Heart right ventricle (tissue), 16 donors: Measurements from ENCODE around the gene KATNAL1. TPM values are rescaled to one million over a fixed set of nuclear protein-coding genes. Genes with fewer than 3 reads are reported as not detected.

Experiments used
- ATAC-seq, 8 donors: fragments of 200-7000 bp; cut with Tn5 transposase; one replicate each; pipeline ENCODE4 v1.9.1; 2020; ENCODE audit warnings: mild to moderate bottlenecking in 8 of 8, moderate library complexity in 8 of 8, moderate number of reproducible peaks in 1 of 8
- DNase-seq, 2 donors: peaks; one replicate each; pipeline ENCODE4 v3.0.0-alpha.2; 2020
- H3K27ac ChIP-seq, 10 donors: fragments of 200-600 bp; sonication (generic) in 2 of 10; one replicate each; pipeline versions ENCODE4 v1.5.0 to v1.8.0; 2020 to 2022; ENCODE audit warnings: mild to moderate bottlenecking in 3 of 10
- H3K27me3 ChIP-seq, 7 donors: fragments of 200-600 bp; one replicate each; pipeline ENCODE4 v1.8.0; 2021 to 2022; ENCODE audit warnings: mild to moderate bottlenecking in 2 of 7
- H3K36me3 ChIP-seq, 9 donors: fragments of 200-600 bp; sonication (generic) in 1 of 9; one replicate each; pipeline versions ENCODE4 v1.5.0 to v1.8.0; 2020 to 2022; ENCODE audit warnings: mild to moderate bottlenecking in 2 of 9
- H3K4me1 ChIP-seq, 9 donors: fragments of 200-600 bp; sonication (generic) in 1 of 9; one replicate each; pipeline versions ENCODE4 v1.5.0 to v1.8.0; 2020 to 2022; ENCODE audit warnings: mild to moderate bottlenecking in 4 of 9
- H3K4me3 ChIP-seq, 10 donors: fragments of 200-600 bp; sonication (generic) in 2 of 10; one replicate each; pipeline versions ENCODE4 v1.5.0 to v1.8.0; 2020 to 2022; ENCODE audit warnings: mild to moderate bottlenecking in 7 of 10, moderate library complexity in 2 of 10
- H3K9me3 ChIP-seq, 11 donors: fragments of 200-600 bp in 10 of 11; sonication (generic) in 2 of 11; one replicate each; pipeline versions ENCODE4 v1.5.0 to v1.8.0; 2013 to 2022; ENCODE audit warnings: mild to moderate bottlenecking in 2 of 11, control low read depth in 1 of 11, moderate library complexity in 1 of 11
- WGBS, 2 donors: extraction: QIAGEN DNeasy Blood & Tissue Kit; methylation state at CpG; one replicate each; pipeline ENCODE4 v1.1.7; 2013; ENCODE audit warnings: inconsistent platforms in 1 of 2; 5-methylcytosine and 5-hydroxymethylcytosine counted together
- intact Hi-C, 10 donors: fragments of 100-400 bp; cut with DNase I; formaldehyde crosslinking; loops; one replicate each; pipeline versions ENCODE4 v1.11.1 to v1.14.2; 2022
- polyA plus RNA-seq, 2 donors: library from polyadenylated mRNA; stranded (reverse); fragments of 200-250 nt; gene quantifications; one replicate each; pipeline ENCODE4 v1.2.3, GENCODE V29; 2013
- total RNA-seq, 10 donors: library from RNA; stranded (reverse); fragmentation: NEBNext Ultra II Directional in 3 of 10; extraction: Animal tissue kit (Norgen Biotek cat#: 25700) in 3 of 10; gene quantifications; one replicate each; pipeline versions ENCODE4 v1.2.1 to v1.2.4, GENCODE V29; 2021 to 2023
- TF ChIP-seq, protein P1 (sequence below), 9 donors: fragments of 200-600 bp; sonication (generic) in 2 of 9; IDR thresholded peaks; one replicate each; pipeline versions ENCODE4 v1.5.0 to v1.8.0; 2021 to 2022; ENCODE audit warnings: antibody characterized with exemption in 9 of 9, mild to moderate bottlenecking in 5 of 9, moderate library complexity in 1 of 9
- donor health status: Arrhythmogenic right ventricular cardiomyopathy.
- donor health status: ischemic (EF 13 %, LVEDD 7.1; RV severe dilation, severe dysfunction).
- donor health status: healthy with polysubstance abuse.
- donor health status: DM: no; HTN: yes; CAD: no.
- donor health status: DM: no; HTN: no; CAD: no.
- donor health status: ischemic (EF 25% LVEDD 6.9; RV normal size, moderate dysfunction).
- donor health status: ischemic (EF 25% LVEDD 5.7; RV mildly dilated, moderate dysfunction).
- donor health status: healthy.
- donor health status: DM: yes; HTN: yes; CAD: no.
- donor health status: Ischemic cardiomyopathy.
- donor health status: ischemic (EF 35%, LVEDD 5.7; RV mildly dilated, moderate dysfunction).
- donor health status: nonischemic (EF 11% LVEDD 7.7; RV severe dilation, severe dysfunction).
- donor health status: DM: yes; HTN: yes; CAD: no.
- donor health status: PGD.
- donor health status: ischemic (EF 29% LVEDD 5.4; RV normal size, mild dysfunction).
- donor health status: nonischemic (EF 23%, LVEDD 6.1; RV moderate dilation, normal function).

KATNAL1 gene
- total and polyA plus RNA-seq, 12 donors, result 5.1 to 61.9 (median 51.9) TPM

DNA sequence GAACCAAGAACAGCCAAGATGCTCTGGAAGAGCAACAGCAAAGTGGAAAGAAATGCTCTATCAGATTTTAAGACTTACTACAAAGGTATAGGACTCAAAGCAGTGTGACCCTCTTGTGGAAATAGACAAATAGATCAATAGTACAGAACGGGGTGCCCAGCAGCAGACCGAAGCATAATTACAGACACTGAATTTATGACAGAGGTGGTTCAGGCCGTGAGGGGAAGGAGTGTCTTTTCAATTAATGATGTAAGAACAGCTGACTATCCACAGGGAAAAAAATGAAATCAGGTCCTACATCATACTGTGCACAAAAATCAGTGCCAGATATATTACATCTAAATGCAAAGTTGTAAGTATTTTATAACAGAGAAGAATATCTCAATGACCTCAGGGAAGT lies 95.6 kb downstream of the KATNAL1 start:
- intact Hi-C loops, result no loop called here
- DNase-seq (no peak), ATAC-seq (no peak)
- H3K9me3 ChIP-seq, result no peaks in the 10 kb centered on the region
- H3K36me3 ChIP-seq, result peaks cover 0 to 58% (median 11%) of the 10 kb centered on the region in 9 donors
- H3K4me1 ChIP-seq, result no peaks in the 10 kb centered on the region
- TF ChIP-seq, protein P1, sequence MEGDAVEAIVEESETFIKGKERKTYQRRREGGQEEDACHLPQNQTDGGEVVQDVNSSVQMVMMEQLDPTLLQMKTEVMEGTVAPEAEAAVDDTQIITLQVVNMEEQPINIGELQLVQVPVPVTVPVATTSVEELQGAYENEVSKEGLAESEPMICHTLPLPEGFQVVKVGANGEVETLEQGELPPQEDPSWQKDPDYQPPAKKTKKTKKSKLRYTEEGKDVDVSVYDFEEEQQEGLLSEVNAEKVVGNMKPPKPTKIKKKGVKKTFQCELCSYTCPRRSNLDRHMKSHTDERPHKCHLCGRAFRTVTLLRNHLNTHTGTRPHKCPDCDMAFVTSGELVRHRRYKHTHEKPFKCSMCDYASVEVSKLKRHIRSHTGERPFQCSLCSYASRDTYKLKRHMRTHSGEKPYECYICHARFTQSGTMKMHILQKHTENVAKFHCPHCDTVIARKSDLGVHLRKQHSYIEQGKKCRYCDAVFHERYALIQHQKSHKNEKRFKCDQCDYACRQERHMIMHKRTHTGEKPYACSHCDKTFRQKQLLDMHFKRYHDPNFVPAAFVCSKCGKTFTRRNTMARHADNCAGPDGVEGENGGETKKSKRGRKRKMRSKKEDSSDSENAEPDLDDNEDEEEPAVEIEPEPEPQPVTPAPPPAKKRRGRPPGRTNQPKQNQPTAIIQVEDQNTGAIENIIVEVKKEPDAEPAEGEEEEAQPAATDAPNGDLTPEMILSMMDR (IDR thresholded peaks at IDR 0.05), result no peak
- 84 to 86% methylated on average over 3 of the region's 3 CpGs for whole genome bisulfite sequencing, 2 donors
- no peak overlapping the region for H3K27ac ChIP-seq
- no peaks in the 10 kb centered on the region for H3K27me3 ChIP-seq
- H3K4me3 ChIP-seq, result no peak overlapping the region

DNA sequence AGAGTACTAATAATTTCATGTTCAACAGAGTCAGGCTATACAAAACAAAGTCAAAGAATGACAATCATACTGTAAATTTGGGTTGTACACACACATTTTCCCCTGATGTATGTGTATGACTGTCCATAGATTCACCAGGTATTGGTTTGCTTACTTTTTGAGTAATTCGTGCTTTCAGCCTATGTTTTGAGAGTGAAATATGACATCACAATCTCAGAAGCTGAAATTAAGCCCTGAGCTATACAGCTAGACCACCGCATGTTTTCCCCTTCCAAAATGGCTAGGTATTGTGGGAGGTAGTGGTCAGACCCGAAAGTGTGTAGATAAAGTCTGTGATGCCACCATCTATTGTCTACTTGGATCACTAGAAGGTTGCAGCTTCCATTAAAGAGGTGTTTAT lies 102.8 kb downstream of the KATNAL1 start:
- H3K27me3 ChIP-seq, result no peaks in the 10 kb centered on the region
- H3K36me3 ChIP-seq, result peaks cover 0 to 72% (median 9%) of the 10 kb centered on the region in 9 donors
- WGBS, 2 donors, result 96% methylated on average over 3 of the region's 3 CpGs
- H3K27ac ChIP-seq, result no peak overlapping the region
- intact Hi-C loops, result no loop called here
- no peaks in the 10 kb centered on the region for H3K9me3 ChIP-seq
- H3K4me3 ChIP-seq, result no peak overlapping the region
- ATAC-seq, result no peak
- TF ChIP-seq, protein P1 (IDR thresholded peaks at IDR 0.05), result no peak
- H3K4me1 ChIP-seq, result no peaks in the 10 kb centered on the region
- DNase-seq, result no peak

DNA sequence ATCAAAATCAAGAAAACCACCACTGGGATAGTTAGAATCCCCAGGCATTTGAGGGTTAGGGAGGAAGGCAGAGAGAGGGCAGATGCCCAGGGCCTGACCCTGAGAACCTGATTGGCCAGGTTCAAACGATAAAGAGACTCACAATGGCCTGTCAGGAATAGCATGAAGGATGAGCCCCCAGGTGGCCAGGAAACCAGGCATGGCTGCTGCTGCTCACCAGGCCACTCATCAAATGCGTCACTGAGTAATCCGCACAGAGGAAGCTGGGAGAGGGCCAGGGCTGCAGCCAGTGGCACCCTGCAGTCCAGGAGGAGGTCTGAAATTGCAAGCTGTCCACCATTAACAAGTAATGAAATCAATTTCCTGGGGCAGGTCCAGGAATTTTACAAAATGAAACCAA lies 111.3 kb downstream of the KATNAL1 start:
- WGBS, 2 donors, result 72 to 78% methylated on average over 3 of the region's 3 CpGs
- Histone ChIP-seq H3K36me3 (peaks cover 0 to 15% (median 0%) of the 10 kb centered on the region in 9 donors), H3K4me1 (no peaks in the 10 kb centered on the region), H3K9me3 (no peaks in the 10 kb centered on the region), H3K27ac (no peak overlapping the region), H3K27me3 (no peaks in the 10 kb centered on the region), H3K4me3 (no peak overlapping the region)
- no peak for ATAC-seq
- no peak for DNase-seq
- TF ChIP-seq, protein P1 (IDR thresholded peaks at IDR 0.05), result no peak
- intact Hi-C loops, result no loop called here

DNA sequence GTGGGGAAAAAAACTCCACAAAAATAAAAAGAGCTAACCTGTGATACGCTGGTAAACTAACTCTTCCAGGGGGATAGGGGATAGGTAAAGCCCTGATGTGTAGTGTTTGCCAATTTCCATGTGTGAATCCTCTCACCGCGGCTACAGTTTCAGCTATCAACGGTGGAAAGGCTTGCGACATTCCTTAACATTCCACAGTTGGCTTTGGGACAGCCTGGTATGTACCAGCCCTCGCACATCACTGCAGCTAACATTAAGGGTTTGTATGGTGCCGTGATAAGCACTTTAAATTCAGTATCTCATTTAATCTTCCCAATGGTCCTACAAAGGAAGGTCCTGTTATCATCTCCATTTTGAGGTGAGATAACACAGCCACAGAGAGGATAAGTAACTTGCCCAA lies 112.4 kb downstream of the KATNAL1 start:
- ATAC-seq (no peak), DNase-seq (no peak)
- Histone ChIP-seq H3K36me3 (peaks cover 0 to 6% (median 0%) of the 10 kb centered on the region in 9 donors), H3K27me3 (no peaks in the 10 kb centered on the region), H3K9me3 (no peaks in the 10 kb centered on the region), H3K4me3 (no peak overlapping the region), H3K4me1 (no peaks in the 10 kb centered on the region), H3K27ac (no peak overlapping the region)
- intact Hi-C loops, result no loop called here
- TF ChIP-seq, protein P1 (IDR thresholded peaks at IDR 0.05), result no peak
- WGBS, 2 donors, result 68 to 74% methylated on average over 7 of the region's 7 CpGs
